H1 (cell line): ENCODE data around the gene ASB6. TPM values are rescaled to one million over a fixed set of nuclear protein-coding genes. Genes with fewer than 3 reads are reported as not detected.
A peak's percentile ranks its signal among the peaks of the same experiment; 100 is the strongest.

Source experiments
- CTCF ChIA-PET: fragments of 300-600 bp; sonication (Branson Sonifier 250); formaldehyde crosslinking; loops from one replicate; lab custom pipeline; 2021; ENCODE audit not compliant: partially characterized antibody; lab: Charles Lee
- POLR2A ChIA-PET: fragments of 300-600 bp; sonication (Branson Sonifier 250); formaldehyde crosslinking; loops from one replicate; lab custom pipeline; 2021; ENCODE audit warnings: inconsistent platforms; ENCODE audit not compliant: partially characterized antibody; lab: Charles Lee
- DNase-seq, 2 experiments: peaks; one replicate each; pipeline versions ENCODE4 v3.0.0 to v3.0.0-alpha.2; 2010 to 2022; ENCODE audit warnings: low spot score in 2 of 2, low read depth in 1 of 2, mixed read lengths in 1 of 2
- FAIRE-seq: peaks from 2 replicates; lab custom pipeline; 2011; peaks lifted over from hg19 to GRCh38; lab: Jason Lieb, UNC
- H2AFZ ChIP-seq: 2 replicates; pipeline ENCODE4 v1.8.1; 2012; ENCODE audit warnings: low read length, inconsistent platforms
- H2AK5ac ChIP-seq: 2 replicates; pipeline ENCODE4 v1.6.1; 2013; ENCODE audit warnings: low read depth, low read length
- H2BK120ac ChIP-seq: replicated peaks from 2 replicates; pipeline ENCODE3; 2013; ENCODE audit warnings: low read depth, low read length, inconsistent platforms
- H2BK12ac ChIP-seq: 2 replicates; pipeline ENCODE4 v1.6.1; 2013; ENCODE audit warnings: low read depth, low read length
- H2BK15ac ChIP-seq: 2 replicates; pipeline ENCODE4 v1.6.1; 2013; ENCODE audit warnings: low read length
- H2BK20ac ChIP-seq: 2 replicates; pipeline ENCODE4 v1.6.1; 2013; ENCODE audit warnings: low read length
- H2BK5ac ChIP-seq: 2 replicates; pipeline ENCODE4 v1.6.1; 2013; ENCODE audit warnings: low read depth, low read length
- H3K14ac ChIP-seq: 2 replicates; pipeline ENCODE4 v1.6.1; 2013; ENCODE audit warnings: inconsistent platforms; ENCODE audit not compliant: insufficient read length
- H3K18ac ChIP-seq: 2 replicates; pipeline ENCODE4 v1.6.1; 2013; ENCODE audit warnings: low read length; ENCODE audit errors: extremely low read depth
- H3K23ac ChIP-seq: 2 replicates; pipeline ENCODE4 v1.6.1; 2013; ENCODE audit warnings: inconsistent platforms; ENCODE audit not compliant: insufficient read length
- H3K23me2 ChIP-seq: 2 replicates; pipeline ENCODE4 v1.6.1; 2013; ENCODE audit warnings: low read depth, low read length
- H3K27ac ChIP-seq: 2 replicates; pipeline ENCODE4 v1.6.1; 2011; ENCODE audit warnings: low read depth, low read length, inconsistent platforms
- H3K27me3 ChIP-seq, 4 experiments: replicated peaks in 1 of 4; 1 replicate in 1 of 4; 2 replicates in 3 of 4; pipeline versions ENCODE4 v1.6.1 to v1.8.1; 2011 to 2013; ENCODE audit warnings: low read length in 3 of 4, mild to moderate bottlenecking in 3 of 4, inconsistent platforms in 2 of 4, mixed read lengths in 2 of 4, moderate library complexity in 1 of 4; ENCODE audit not compliant: control insufficient read depth in 3 of 4, insufficient read depth in 3 of 4; ENCODE audit errors: extremely low read depth in 1 of 4
- H3K36me3 ChIP-seq, 4 experiments: 2 replicates each; pipeline versions ENCODE4 v1.6.1 to v1.8.1; 2011 to 2013; ENCODE audit warnings: mild to moderate bottlenecking in 4 of 4, low read length in 3 of 4, moderate library complexity in 2 of 4, control low read depth in 1 of 4, inconsistent platforms in 1 of 4; ENCODE audit not compliant: insufficient read depth in 4 of 4, control insufficient read depth in 2 of 4
- H3K4ac ChIP-seq: replicated peaks from 2 replicates; pipeline ENCODE3; 2013; ENCODE audit warnings: low read length, low read depth, mixed read lengths, inconsistent platforms; ENCODE audit not compliant: insufficient read length
- H3K4me1 ChIP-seq, 4 experiments: replicated peaks in 1 of 4; 1 replicate in 1 of 4; 2 replicates in 3 of 4; pipeline versions ENCODE4 v1.6.1 to v1.8.1; 2011 to 2013; ENCODE audit warnings: low read length in 3 of 4, inconsistent platforms in 2 of 4, mixed read lengths in 1 of 4; ENCODE audit not compliant: insufficient read depth in 4 of 4, control insufficient read depth in 3 of 4
- H3K4me2 ChIP-seq, 2 experiments: 2 replicates each; pipeline versions ENCODE4 v1.6.1 to v1.8.1; 2011 to 2013; ENCODE audit warnings: low read depth in 2 of 2, low read length in 2 of 2, control low read depth in 1 of 2, inconsistent platforms in 1 of 2, mild to moderate bottlenecking in 1 of 2; ENCODE audit not compliant: insufficient read depth in 1 of 2
- H3K4me3 ChIP-seq, 4 experiments: fragments of 200-600, 300-600 bp in 1 of 4; sonication (generic), shearing (Covaris generic), sonication (Bioruptor Twin) in 1 of 4; 2 replicates each; pipeline versions ENCODE4 v1.5.1 to v1.8.1; 2011 to 2016; ENCODE audit warnings: low read length in 4 of 4, low read depth in 3 of 4, control low read depth in 2 of 4, inconsistent platforms in 2 of 4, mild to moderate bottlenecking in 2 of 4, mixed read lengths in 1 of 4, moderate library complexity in 1 of 4; ENCODE audit not compliant: insufficient read depth in 2 of 4; ENCODE audit errors: extremely low read depth in 1 of 4
- H3K56ac ChIP-seq: replicated peaks from 2 replicates; pipeline ENCODE3; 2013; ENCODE audit warnings: low read depth, mild to moderate bottlenecking, mixed read lengths, low read length, inconsistent platforms; ENCODE audit not compliant: insufficient read length
- H3K79me1 ChIP-seq: 2 replicates; pipeline ENCODE4 v1.6.1; 2013; ENCODE audit warnings: low read depth, low read length, control low read depth
- H3K79me2 ChIP-seq, 2 experiments: 2 replicates each; pipeline versions ENCODE4 v1.6.1 to v1.8.1; 2012 to 2013; ENCODE audit warnings: low read length in 2 of 2, mild to moderate bottlenecking in 2 of 2, inconsistent platforms in 1 of 2; ENCODE audit not compliant: insufficient read depth in 2 of 2, control insufficient read depth in 1 of 2
- H3K9ac ChIP-seq, 4 experiments: replicated peaks in 1 of 4; 1 replicate in 1 of 4; 2 replicates in 3 of 4; pipeline versions ENCODE4 v1.6.1 to v1.8.1; 2011 to 2013; ENCODE audit warnings: low read depth in 3 of 4, low read length in 3 of 4, control low read depth in 2 of 4, mild to moderate bottlenecking in 2 of 4, moderate library complexity in 2 of 4, inconsistent platforms in 1 of 4; ENCODE audit errors: extremely low read depth in 1 of 4
- H3K9me3 ChIP-seq, 2 experiments: 2 replicates each; pipeline versions ENCODE4 v1.6.1 to v1.8.1; 2012 to 2013; ENCODE audit warnings: mild to moderate bottlenecking in 2 of 2, moderate library complexity in 2 of 2, control low read depth in 1 of 2, inconsistent platforms in 1 of 2, low read depth in 1 of 2, low read length in 1 of 2, mixed read lengths in 1 of 2; ENCODE audit not compliant: insufficient read depth in 2 of 2
- H4K20me1 ChIP-seq, 2 experiments: replicated peaks in 1 of 2; 2 replicates each; pipeline versions ENCODE3 to v1.8.1; 2011 to 2013; ENCODE audit warnings: inconsistent platforms in 2 of 2, low read length in 2 of 2, mild to moderate bottlenecking in 1 of 2; ENCODE audit not compliant: insufficient read depth in 2 of 2, control insufficient read depth in 1 of 2
- H4K5ac ChIP-seq: 2 replicates; pipeline ENCODE4 v1.6.1; 2013; ENCODE audit warnings: low read length, low read depth, mixed read lengths, inconsistent platforms; ENCODE audit not compliant: insufficient read length
- H4K8ac ChIP-seq: 2 replicates; pipeline ENCODE4 v1.8.0; 2013; ENCODE audit warnings: mild to moderate bottlenecking, moderate library complexity, low read length, inconsistent platforms; ENCODE audit not compliant: insufficient read depth; ENCODE audit errors: extremely low read depth
- H4K91ac ChIP-seq: replicated peaks from 2 replicates; pipeline ENCODE3; 2013; ENCODE audit warnings: low read length, mixed read lengths, inconsistent platforms; ENCODE audit not compliant: insufficient read length
- TAF7 ChIP-seq: optimal IDR thresholded peaks from 2 replicates; pipeline ENCODE3; 2011; ENCODE audit warnings: low read depth, mild to moderate bottlenecking, inconsistent platforms, low read length, moderate library complexity, borderline replicate concordance
- WGBS, 2 experiments: shearing (Covaris generic) in 1 of 2; methylation state at CpG; one replicate each; pipeline versions ENCODE4 v1.1.6 to v1.1.7; 2013 to 2015; ENCODE audit warnings: low lambda C conversion rate in 2 of 2, mixed read lengths in 2 of 2, inconsistent platforms in 1 of 2, low coverage in 1 of 2, missing lambda C conversion rate in 1 of 2; ENCODE audit not compliant: insufficient replicate concordance in 2 of 2, insufficient coverage in 1 of 2, insufficient read length in 1 of 2; ENCODE audit errors: extremely low coverage in 1 of 2, missing lambda C conversion rate in 1 of 2; 5-methylcytosine and 5-hydroxymethylcytosine counted together
- polyA plus RNA-seq, 7 experiments: library from polyadenylated mRNA; depleted of rRNA in 3 of 7; stranded (reverse) in 5 of 7; unstranded in 2 of 7; fragments of >200 nt in 5 of 7; fragments of 200-250 nt in 2 of 7; gene quantifications; 1 replicate in 5 of 7; 2 replicates in 1 of 7; 4 replicates in 1 of 7; pipeline versions ENCODE4 v1.2.1 to v1.2.3, GENCODE V29; 2011 to 2013; ENCODE audit warnings: missing spikeins in 2 of 7, mixed read lengths in 2 of 7
- total RNA-seq: library from RNA; stranded (reverse); fragmentation: NEBNext Ultra II Directional; extraction: Animal tissue kit (Norgen Biotek cat#: 25700); gene quantifications from 2 replicates; pipeline ENCODE4 v1.2.1, GENCODE V29; 2021

ASB6 gene
- total and polyA plus RNA-seq, 2 of the 8 experiments (the other 6 are each of a cell fraction or from before 2014, with no cell fraction given): 14.0 to 17.3 TPM

- TF ChIP-seq TAF7: no peak
- Histone ChIP-seq H4K5ac (no peak overlapping the region), H3K79me1 (no peaks in the 10 kb centered on the region), H2AK5ac (peak overlapping the region; percentile 20; the same call in 1 of the 2 replicates), H3K36me3 (no peaks in the 10 kb centered on the region), H4K91ac (peak overlapping the region; percentile 77), H2BK12ac (peak overlapping the region; percentile 72; the same call in 1 of the 2 replicates), H3K9ac (no peak overlapping the region), H3K23me2 (peaks cover 8% of the 10 kb centered on the region; the same call in 1 of the 2 replicates), H3K27me3 (peaks cover 0 to 7% (median 4%) of the 10 kb centered on the region in 4 experiments; a peak in 4 of 7 replicates), H4K8ac (no peak overlapping the region; the same call in 1 of the 2 replicates), H2BK20ac (peak overlapping the region; percentile 86; the same call in 1 of the 2 replicates), H3K79me2 (no peaks in the 10 kb centered on the region), H3K4me1 (peaks cover 0 to 19% (median 13%) of the 10 kb centered on the region in 4 experiments; a peak in 6 of 7 replicates), H3K9me3 (no peaks in the 10 kb centered on the region), H4K20me1 (no peaks in the 10 kb centered on the region), H3K4me3 (no peak overlapping the region), H3K27ac (no peak overlapping the region), H3K56ac (no peak overlapping the region), H2AFZ (no peak overlapping the region), H2BK120ac (peak overlapping the region; percentile 14), H2BK5ac (peak overlapping the region; percentile 76), H3K23ac (no peak overlapping the region), H3K14ac (no peak overlapping the region), H3K18ac (peak overlapping the region; percentile 71), H3K4me2 (no peak overlapping the region), H3K4ac (peak overlapping the region; percentile 10), H2BK15ac (peak overlapping the region; percentile 75; the same call in 1 of the 2 replicates)
- CTCF ChIA-PET: interaction anchor here (0.8 to 3.3 kb wide), 16 partner anchors 9 to 476 kb away, joined by 3 to 19 read pairs (median 4); partner anchors contain the start of gene NTMT1
- no peak for FAIRE-seq
- POLR2A ChIA-PET: interaction anchor here (1.1 to 1.6 kb wide), 5 partner anchors 36 to 430 kb away, joined by 3 to 5 read pairs (median 4); no protein-coding TSS in a partner anchor
- DNase-seq: no peak
- 91% methylated on average over 5 of the region's 6 CpGs; no CpG with 5 or more reads in 1 of the 2 experiments for WGBS, 2 experiments
These were observed 34.9 kb downstream of the ASB6 start for GRCh38 chr9:129607027-129607387.
